HG03354 (cell line): ENCODE data around the gene GPRC5B.

Source experiments
- ATAC-seq: cut with Tn5 transposase; IDR thresholded peaks from one replicate; pipeline ENCODE4 v1.9.1; 2021; ENCODE audit warnings: mild to moderate bottlenecking; ENCODE audit not compliant: unreplicated experiment, poor library complexity, severe bottlenecking

The GPRC5B gene

DNA sequence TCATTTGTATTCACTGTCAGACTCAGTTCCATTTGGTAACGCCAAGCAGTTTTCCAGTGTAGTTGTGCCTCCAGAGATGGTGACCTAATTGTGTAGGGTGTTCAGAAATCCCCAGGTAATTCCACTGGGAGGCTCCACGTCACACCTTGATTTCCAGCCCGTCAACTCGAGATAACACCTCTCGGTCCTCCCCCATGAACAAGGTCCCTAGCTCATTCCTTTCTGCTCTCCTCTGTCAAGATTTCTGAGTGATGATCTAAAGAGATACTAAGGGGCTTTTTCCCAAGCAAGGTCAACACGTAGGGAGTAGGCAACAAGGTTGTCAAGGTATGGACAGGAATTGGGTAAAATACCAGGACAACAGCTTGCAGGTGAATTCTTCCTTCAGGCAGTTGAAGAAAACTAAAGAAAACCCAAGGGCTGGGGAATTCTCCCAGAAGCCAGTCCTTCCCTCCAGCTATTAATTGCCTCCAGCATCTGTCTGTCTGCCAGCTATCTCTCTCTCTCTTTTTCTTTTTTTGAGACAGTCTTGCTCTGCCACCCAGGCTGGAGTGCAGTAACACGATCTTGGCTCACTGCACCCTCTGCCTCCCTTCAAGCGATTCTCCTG is 31.4 kb downstream of the GPRC5B start:
- no peak for ATAC-seq

- no peak for ATAC-seq
Measured at GRCh38 chr16:19851476-19851875, 33.2 kb downstream of the GPRC5B start.

GRCh38 chr16:19850131-19850817 is 34.4 kb downstream of the GPRC5B start:
- no peak for ATAC-seq

GRCh38 chr16:19848756-19849155 is 35.9 kb downstream of the GPRC5B start:
- no peak for ATAC-seq

DNA sequence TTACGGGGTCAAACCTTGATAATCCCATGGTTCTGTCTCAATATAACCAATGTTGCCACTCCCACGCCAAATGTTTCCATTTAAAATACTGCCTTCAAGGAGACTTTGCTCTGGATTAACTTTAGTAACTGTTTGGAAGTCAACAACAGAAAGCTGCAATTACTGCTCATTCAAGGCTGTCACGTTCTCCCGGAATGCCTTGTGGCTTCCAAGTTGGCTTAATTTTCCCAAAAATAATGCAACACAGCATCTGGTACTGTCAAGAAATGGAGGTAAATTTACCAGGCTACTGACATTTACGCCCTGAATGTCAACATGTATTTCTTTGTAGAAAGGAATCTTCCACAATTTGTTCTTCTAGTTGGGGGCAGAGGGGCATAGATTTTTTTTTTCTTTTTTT is 38.2 kb downstream of the GPRC5B start:
- ATAC-seq: no peak

- no peak for ATAC-seq
Measured at GRCh38 chr16:19844945-19845641, 39.6 kb downstream of the GPRC5B start.

DNA sequence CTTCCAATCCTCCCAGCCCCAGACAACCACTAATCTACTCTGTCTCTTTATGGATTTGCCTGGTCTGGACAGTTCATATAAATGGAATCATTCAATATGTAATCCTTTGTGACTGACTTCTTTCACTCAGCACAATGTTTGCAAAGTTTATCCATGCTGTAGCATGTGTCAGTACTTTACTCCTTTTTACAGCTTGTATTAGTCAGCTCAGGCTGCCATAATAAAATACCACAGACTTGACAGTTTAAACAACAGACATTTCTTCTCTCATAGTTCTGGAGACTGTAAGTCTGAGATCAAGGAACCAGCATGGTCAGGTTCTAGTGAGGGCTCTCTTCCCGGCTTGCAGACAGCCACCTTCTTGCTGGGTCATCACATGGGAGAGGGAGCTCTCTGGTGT is 41.3 kb downstream of the GPRC5B start:
- ATAC-seq: no peak

DNA sequence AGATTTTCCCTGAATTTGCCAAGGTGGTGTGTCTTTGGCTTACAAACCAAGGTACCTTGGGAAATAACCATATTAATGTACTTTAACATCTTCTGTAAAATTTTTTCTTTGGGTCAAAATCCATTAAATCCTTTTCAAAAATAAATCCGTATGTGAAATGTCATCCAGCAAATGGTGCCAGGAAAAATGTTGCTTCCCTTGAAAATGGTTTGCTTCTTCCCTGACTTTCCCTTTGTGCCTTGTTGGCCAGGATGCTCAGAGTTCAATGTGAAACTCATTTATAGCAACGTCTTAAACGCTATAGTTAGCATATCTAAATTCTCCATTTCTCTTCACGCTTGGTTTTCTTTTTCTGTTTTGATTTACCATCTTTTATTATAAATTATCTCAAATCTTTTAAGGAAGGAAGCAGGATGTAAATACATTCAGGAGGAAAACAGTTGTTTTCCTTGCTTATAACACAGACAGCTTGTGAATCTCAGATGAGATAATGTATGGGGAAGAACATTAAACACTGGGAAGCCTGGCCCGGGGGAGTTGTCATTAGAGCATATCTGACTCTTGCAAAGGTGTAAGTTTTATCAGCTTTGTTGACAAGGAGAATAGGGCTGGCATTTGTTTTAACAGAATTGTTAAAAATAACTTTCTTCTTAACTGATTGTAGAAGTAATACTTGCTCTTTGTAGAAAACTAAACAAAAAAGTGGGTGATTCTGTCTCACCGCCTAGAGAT is 42.1 kb downstream of the GPRC5B start:
- ATAC-seq: no peak

- no peak for ATAC-seq
Measured at GRCh38 chr16:19841184-19841583, 43.5 kb downstream of the GPRC5B start.

DNA sequence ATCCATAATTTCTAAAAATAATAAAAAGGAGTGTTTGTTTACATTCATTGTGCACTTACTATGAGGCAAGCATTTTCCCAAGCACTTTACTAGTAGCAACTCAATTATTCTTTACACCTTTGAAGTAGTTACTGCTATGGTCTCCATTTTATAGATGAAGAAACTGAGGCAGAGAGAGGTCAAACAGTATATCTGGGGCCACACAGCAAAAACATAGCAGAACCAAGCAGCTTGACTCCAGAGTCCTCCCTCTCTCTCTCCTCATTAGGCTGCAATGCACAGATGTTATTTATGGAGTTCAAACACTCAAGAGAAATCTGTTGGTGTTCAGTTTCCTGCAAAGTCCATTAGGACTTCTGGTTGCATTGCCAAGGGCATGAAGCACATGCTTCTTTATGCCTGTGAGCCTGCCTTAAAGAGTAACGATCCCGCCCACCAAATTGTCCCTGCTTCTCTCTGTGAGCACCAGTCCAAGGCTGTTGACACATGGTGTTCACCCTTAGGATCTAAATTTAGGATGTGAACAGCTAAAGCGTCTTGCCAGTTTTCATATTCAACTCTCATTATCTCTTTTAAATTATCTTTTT is 44.0 kb downstream of the GPRC5B start:
- no peak for ATAC-seq

DNA sequence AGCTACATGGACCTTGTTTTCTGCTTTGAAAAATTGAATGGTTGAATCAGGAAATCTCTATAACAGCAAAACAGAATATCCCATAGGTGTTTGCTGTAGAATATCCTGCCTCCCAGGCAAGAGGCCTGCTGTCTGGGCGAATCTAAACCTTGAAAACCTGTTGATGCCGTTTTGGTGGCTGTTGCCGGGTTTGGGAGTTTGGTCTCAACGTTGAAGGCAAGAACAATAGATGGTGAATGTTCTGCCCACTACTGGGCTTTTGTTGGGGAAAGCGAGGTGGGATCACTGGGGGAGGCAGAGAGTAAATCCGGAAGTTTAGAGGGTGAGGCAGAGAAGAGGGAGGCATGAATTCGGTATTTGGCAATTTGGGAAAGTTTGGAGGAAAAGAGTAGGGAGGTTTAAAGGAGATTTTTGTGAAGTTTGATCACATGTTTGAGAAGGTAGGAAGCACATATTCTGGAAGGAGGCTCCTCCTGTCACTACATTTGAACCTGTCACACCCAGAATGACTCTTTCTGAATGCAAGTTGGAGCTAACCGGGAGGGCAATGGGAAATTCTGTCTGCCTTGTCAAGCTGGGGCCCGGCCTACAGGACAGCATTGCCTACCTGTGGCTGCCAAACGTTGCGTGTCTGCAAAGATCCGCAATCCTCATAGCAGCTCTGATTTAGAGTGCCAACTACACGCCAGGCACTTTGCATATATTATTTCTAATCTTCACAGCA is 46.5 kb downstream of the GPRC5B start:
- no peak for ATAC-seq

DNA sequence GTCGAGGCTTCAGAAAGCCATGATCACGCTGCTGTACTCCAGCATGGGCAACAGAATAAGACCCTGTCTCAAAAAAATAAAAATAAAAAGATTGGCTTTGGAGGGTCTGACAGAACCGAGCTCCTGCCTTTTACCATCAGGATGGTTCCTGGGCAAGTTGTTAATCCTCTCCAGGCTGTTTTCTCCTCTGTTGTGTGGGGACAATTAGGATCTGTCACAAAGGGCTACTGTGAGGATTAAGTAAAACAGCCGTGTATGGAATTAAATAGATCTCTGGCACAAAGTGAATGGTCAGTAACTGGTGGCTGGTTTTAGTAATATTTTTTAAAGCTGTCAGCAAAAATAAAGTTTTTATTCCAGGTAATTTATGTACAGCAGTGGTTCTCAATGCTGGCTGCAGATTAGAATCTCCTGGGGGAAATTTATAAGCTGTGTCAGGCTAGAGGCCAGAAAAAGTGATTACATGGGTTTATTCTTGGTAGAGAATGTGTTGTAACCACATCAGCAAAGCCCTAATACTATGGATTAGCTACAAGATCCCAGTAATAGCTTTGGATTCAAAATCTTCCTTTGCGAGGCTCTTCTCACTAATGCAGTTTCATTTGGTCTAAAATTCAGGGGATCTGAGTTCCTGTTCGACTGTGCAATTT is 47.2 kb downstream of the GPRC5B start:
- no peak for ATAC-seq

- ATAC-seq: no peak
Measured at GRCh38 chr16:19835968-19836421, 48.7 kb downstream of the GPRC5B start.

DNA sequence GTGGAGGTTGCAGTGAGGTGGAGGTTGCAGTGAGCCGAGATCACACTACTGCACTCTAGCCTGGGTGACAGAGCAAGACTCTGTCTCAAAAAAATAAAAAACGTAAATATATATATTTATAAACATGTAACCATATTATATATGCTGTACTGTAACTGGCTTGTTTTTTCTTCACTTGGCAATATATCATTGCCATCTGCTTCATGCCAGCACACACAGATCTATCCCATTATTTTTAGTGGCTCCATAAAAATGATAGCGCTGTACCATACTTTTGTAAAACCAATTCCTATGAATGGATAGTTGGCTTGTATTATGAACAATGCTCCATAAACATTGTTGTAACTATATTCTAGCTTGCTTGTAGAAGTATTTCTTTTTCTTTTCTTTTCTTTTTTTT is 49.5 kb downstream of the GPRC5B start:
- no peak for ATAC-seq

DNA sequence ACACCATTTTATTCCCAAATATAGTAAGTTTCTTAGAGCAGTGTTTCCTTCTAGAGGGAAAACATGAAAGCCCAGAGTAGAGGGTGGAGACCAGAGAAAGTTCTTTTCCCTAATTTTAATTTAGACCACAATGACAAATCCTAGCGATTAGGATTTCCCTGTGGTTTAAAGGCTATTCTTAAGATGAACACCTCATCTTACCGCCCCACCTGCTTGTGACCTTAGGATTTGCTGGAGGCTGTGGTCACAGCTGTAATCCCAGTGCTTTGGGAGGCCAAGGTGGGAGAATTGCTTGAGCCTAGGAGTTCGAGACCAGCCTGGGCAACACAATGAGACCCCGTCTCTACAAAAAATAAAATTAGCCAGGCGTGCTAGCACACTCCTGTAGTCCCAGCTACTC is 51.1 kb downstream of the GPRC5B start:
- no peak for ATAC-seq

DNA sequence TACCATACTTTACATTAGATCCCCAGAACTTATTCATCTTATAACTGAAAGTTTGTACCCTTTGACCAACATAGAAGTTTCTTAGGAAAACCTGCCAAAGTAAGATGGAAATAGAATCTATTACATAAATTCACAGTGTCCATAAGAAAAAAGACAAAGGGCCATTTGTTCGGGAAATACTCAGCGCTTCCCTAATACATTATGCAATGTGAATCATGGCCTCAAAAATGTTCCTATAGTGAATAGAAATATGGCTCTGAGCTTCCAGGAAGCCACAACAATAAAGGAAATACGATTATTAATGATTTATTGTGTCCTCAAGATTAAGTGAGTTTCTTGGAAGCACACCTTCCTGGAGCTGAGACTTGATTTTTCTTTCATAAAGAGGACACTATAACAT is 51.5 kb downstream of the GPRC5B start:
- ATAC-seq: no peak

DNA sequence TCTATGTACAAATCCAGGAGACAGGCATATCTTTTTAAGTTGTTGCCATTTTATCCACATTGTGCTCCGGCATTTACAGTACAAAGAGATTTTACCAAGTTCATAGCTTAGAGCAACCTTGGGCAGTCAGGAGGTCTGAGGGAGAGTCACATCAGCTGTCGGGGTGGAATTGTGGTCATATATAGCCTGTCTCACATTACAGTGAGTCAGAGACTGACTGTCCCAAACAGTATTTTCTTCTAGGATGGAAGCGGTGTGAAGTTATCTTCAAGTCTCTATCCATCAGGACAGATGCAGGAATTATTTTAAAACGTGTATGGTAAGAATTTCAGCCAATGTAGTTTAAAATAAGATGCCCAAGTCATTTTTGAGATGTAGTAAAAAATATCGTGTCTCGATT is 53.0 kb downstream of the GPRC5B start:
- no peak for ATAC-seq

DNA sequence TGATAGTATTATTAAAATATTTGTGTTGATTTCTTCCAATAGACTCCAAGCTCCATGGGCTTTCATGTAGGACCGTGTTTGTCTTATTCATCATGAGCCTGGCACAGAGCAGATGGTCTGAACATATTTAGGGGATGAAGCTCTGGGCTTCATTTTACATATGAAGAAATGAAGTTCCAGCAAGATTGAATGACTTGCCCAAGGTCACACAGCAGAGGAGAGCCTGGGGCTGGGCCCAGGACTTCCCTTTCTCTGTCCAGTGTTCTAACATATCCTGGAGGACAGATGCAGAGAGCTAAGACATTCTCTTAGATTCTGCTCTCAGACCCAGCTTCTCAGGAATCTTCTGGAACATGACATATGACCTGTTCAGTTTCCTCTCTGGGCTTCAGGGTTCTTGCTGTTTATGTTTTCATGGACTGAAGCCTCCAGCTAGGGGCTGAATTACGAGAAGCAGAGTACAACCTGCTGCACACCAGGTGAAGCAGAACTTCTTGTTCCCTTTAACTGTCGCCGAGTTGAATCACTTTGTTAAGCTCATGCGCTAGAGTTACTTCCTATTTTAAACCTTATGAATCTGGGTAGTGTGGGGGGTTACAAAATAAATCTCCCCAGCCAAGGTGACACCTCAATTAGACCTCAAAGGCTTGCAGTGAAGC is 53.6 kb downstream of the GPRC5B start:
- no peak for ATAC-seq
